Activated CD4-positive, alpha-beta memory T cell treated with anti-CD3 and anti-CD28 coated beads for 36 hours (primary cell): ENCODE data around the gene GNG7. TPM values are rescaled to one million over a fixed set of nuclear protein-coding genes. Genes with fewer than 3 reads are reported as not detected.
"Not testable (repeated sequence)": the region's sequence is repeated elsewhere in the genome, so short reads cannot be mapped to it uniquely, and the experiment has no call there.

Experiments used
- CTCF ChIA-PET: fragments of 350-600 bp; sonication (Branson Sonifier 250); formaldehyde crosslinking; loops from one replicate; lab custom pipeline; 2021; ENCODE audit warnings: antibody characterized with exemption, inconsistent platforms; lab: Charles Lee
- POLR2A ChIA-PET: fragments of 350-600 bp; sonication (Branson Sonifier 250); formaldehyde crosslinking; loops from one replicate; lab custom pipeline; 2021; ENCODE audit warnings: antibody characterized with exemption; lab: Charles Lee
- DNase-seq: peaks from one replicate; pipeline ENCODE4 v3.0.0-alpha.2; 2020
- H3K27ac Mint-ChIP-seq: one replicate; pipeline ENCODE4 v1.8.0; 2021; ENCODE audit warnings: mixed read lengths
- H3K27me3 Mint-ChIP-seq: one replicate; pipeline ENCODE4 v1.8.0; 2021; ENCODE audit warnings: mixed read lengths
- H3K36me3 Mint-ChIP-seq: one replicate; pipeline ENCODE4 v1.8.0; 2021; ENCODE audit warnings: mixed read lengths
- H3K4me1 Mint-ChIP-seq: one replicate; pipeline ENCODE4 v1.8.0; 2021; ENCODE audit warnings: low read depth, mixed read lengths
- H3K4me3 Mint-ChIP-seq: one replicate; pipeline ENCODE4 v1.8.0; 2021; ENCODE audit warnings: mild to moderate bottlenecking, mixed read lengths
- H3K9me3 Mint-ChIP-seq: one replicate; pipeline ENCODE4 v1.8.0; 2021; ENCODE audit warnings: mixed read lengths
- intact Hi-C: fragments of 100-400 bp; cut with micrococcal nuclease; formaldehyde crosslinking; loops from one replicate; pipeline ENCODE4 v1.15.1; 2023
- total RNA-seq, 2 experiments: library from RNA; stranded (reverse); gene quantifications; one replicate each; pipeline ENCODE4 v1.2.3, GENCODE V29; 2021

Gene GNG7
- total RNA-seq, 2 experiments from 2014 or later = 0.53 to 0.88 TPM

DNA sequence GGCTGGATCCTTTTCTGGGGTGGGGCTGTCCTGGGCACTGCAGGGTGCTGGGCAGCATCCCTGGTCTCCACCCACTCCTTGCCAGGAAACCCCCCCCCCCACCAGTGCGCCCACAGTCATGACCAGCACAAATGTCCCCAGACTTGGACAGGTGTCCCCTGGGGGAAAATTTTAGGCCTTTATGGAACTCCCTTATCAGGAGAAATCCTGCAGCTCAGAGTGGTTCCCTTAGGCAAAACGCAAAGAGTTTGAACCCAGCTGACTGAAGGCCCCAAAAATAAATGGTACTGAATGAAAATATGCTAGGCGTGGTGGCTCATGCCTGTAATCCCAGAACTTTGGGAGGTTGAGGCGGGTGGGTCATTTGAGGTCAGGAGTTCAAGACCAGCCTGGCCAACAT lies 174.8 kb downstream of the GNG7 start:
- POLR2A ChIA-PET = no interaction called here
- Mint-ChIP-seq H3K4me1 (peaks cover 5% of the 10 kb centered on the region), H3K36me3 (no peaks in the 10 kb centered on the region), H3K4me3 (no peak overlapping the region), H3K27me3 (no peaks in the 10 kb centered on the region), H3K9me3 (peaks cover 5% of the 10 kb centered on the region), H3K27ac (no peak overlapping the region)
- CTCF ChIA-PET = no interaction called here
- DNase-seq = no peak
- intact Hi-C loops = no loop called here

DNA sequence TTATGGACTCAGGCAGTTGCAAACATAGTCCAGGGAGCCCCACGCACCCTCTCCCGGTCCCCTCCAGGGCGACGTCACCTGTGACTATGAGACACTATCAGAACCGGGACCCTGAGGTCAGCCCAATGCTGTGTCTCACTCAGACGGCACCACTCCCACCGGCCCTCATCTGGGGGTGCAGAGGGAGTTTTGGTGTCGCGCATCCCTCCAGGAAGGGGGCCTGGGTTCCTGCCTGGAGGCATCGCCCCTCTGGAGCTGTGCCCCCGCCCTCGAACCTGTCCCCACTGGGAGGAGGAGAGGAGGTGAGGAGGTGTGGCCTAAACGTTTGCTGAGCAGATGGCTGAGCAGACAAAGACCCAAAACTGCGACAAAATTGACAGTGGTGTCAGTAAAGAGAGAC lies 175.3 kb downstream of the GNG7 start:
- Mint-ChIP-seq H3K4me3 (no peak overlapping the region), H3K27me3 (no peaks in the 10 kb centered on the region), H3K9me3 (peaks cover 1% of the 10 kb centered on the region), H3K4me1 (peaks cover under 1% of the 10 kb centered on the region), H3K27ac (no peak overlapping the region), H3K36me3 (no peaks in the 10 kb centered on the region)
- intact Hi-C loops = no loop called here
- CTCF ChIA-PET = no interaction called here
- DNase-seq = no peak
- POLR2A ChIA-PET = no interaction called here

DNA sequence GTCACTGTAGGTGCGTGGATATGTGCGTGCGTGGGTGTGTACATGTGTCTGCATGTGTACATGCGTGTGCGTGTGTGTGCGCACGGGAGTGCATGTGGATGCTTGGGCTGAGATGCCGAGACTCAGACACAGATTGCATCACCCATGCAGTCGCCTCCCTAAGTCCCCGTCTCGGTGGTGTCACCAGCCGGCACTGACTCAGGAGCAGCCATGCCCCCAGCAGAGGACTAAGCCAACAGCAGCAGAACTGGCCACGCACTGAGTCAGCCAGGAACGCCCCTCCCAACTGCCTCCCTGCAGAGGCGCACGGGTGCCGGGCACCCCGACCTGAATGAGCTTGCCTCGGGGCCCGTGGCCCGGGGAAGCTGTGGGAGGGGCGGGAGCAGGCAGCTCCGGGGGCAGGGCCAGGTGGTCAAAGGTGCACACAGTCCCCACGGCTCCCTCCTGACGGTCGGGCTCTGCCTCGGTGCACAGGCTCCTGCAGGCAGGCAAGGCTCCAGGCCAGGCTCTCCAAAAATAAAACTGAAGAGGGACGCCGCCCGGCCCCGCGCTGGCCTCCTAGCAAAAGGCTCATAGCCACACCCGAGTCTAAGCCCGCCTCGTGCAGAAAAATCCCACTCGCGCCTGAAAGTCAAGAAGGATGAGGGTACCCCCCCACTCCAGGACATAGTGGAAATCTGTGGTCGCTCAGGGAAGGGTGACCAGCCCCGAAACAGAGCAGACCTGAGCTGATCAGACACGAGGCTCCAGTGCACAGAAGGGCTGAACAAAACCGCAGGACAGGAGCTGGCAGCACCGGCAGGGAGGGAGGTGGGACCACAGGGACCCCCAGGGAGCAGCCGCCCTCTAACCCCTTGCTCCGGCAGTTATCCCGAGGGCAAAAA lies 177.4 kb downstream of the GNG7 start:
- intact Hi-C loops = no loop called here
- Mint-ChIP-seq H3K9me3 (no peaks in the 10 kb centered on the region), H3K4me3 (no peak overlapping the region), H3K27me3 (no peaks in the 10 kb centered on the region), H3K4me1 (no peaks in the 10 kb centered on the region), H3K27ac (no peak overlapping the region), H3K36me3 (no peaks in the 10 kb centered on the region)
- DNase-seq = no peak
- ChIA-PET POLR2A (no interaction called here), CTCF (no interaction called here)

DNA sequence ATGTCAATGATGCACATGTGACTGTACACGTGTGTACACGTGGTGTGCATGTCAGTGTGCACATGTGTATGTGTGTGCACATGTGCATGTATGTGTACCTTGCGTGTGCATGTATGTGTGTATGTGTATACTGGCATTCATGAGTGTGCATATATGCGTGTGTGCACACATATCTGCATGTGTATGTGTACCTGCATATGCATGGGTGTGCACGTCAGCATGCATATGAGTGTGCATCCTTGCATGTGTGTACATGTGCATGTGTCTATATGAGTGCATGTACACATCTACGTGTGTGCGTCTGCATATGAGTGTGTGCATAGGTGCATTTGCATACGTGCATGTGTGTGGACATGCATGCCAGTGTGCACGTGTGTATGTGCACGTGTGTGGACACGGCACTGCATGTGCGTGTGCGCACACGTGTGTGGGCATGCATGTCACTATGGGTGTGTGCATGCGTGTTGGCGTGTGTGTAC lies 178.1 kb downstream of the GNG7 start:
- H3K27me3 Mint-ChIP-seq = no peaks in the 10 kb centered on the region
- no peak overlapping the region for H3K27ac Mint-ChIP-seq
- CTCF ChIA-PET = no interaction called here
- no peaks in the 10 kb centered on the region for H3K9me3 Mint-ChIP-seq
- POLR2A ChIA-PET = no interaction called here
- no peak overlapping the region for H3K4me3 Mint-ChIP-seq
- H3K36me3 Mint-ChIP-seq = no peaks in the 10 kb centered on the region
- no peak for DNase-seq
- H3K4me1 Mint-ChIP-seq = no peaks in the 10 kb centered on the region
- intact Hi-C loops = no loop called here

DNA sequence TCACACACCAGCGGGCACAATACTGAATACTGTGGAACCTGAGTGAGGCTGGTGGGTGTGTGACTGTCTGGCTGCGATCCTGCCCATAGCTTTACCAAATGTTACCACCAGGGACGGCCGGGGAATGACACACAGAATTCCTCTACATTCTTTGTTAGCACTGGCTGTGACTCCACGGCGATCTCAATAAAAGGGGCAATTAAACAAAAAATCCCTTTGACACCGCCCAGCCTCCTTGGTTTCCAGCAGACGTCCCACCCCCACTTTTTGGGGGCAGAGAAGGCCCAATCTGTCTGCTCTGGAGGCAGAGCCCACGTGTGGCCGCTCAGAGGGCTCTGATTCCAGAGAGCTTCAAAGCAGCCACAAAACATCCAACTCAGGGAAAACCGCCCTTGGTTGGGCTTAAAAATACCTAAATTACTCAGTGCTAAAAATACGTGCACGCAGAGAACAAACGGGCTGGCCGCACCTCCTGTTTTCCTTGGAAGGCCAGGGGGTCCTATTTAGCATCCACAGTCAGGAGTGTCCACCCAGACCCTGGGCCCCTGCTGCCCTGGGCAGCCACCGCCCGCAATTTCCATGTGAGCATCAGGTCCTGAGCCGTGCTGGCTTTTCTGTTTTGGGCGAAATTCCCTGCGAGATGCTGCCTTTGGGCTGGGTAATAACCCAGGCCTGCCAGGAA lies 178.7 kb downstream of the GNG7 start:
- H3K4me1 Mint-ChIP-seq = no peaks in the 10 kb centered on the region
- H3K27ac Mint-ChIP-seq = no peak overlapping the region
- DNase-seq = no peak
- ChIA-PET POLR2A (no interaction called here), CTCF (interaction anchor here (0.5 kb wide), 1 partner anchor 75 kb away, joined by 3 read pairs; no protein-coding TSS in a partner anchor)
- no peak overlapping the region for H3K4me3 Mint-ChIP-seq
- H3K27me3 Mint-ChIP-seq = no peaks in the 10 kb centered on the region
- intact Hi-C loops = no loop called here
- no peaks in the 10 kb centered on the region for H3K9me3 Mint-ChIP-seq
- H3K36me3 Mint-ChIP-seq = no peaks in the 10 kb centered on the region

DNA sequence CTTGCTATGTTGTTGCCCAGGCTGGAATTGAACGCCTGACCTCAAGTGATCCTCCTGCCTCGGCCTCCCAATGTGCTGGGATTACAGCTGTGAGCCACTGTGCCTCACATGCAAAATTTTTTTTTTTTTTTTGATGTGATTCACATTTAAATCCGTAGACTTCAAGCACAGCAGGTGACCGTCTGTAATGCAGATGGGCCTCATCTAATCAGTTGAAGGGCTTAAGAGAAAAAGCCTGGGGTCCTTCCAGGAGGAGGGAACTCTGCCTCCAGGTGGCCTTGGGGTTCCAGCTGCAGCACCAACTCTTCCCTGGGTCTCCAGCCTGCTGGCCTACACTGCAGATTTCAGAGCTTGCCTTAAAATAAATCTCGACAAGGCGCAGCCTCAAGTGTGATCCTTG lies 183.0 kb downstream of the GNG7 start:
- ChIA-PET POLR2A (no interaction called here), CTCF (no interaction called here)
- Mint-ChIP-seq H3K27me3 (no peaks in the 10 kb centered on the region), H3K9me3 (no peaks in the 10 kb centered on the region), H3K4me3 (no peak overlapping the region), H3K27ac (no peak overlapping the region), H3K36me3 (no peaks in the 10 kb centered on the region), H3K4me1 (peaks cover 6% of the 10 kb centered on the region)
- intact Hi-C loops = no loop called here
- no peak for DNase-seq

DNA sequence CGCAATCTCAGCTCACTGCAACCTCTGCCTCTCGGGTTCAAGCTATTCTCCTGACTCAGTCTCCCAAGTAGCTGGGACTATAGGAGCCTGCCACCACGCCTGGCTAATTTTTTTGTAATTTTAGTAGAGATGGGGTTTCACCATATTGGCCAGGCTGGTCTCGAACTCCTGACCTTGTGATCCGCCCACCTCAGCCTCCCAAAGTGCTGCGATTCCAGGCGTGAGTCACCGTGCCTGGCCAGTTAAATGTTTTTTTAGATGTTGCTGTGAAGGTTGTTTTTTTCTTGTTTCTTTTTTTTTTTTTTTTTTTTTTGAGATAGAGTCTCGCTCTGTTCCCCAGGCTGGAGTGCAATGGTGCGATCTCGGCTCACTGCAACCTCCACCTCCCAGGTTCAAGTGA lies 183.6 kb downstream of the GNG7 start:
- H3K9me3 Mint-ChIP-seq, H3K4me1 Mint-ChIP-seq, H3K27me3 Mint-ChIP-seq, POLR2A ChIA-PET, H3K27ac Mint-ChIP-seq, DNase-seq, H3K36me3 Mint-ChIP-seq, CTCF ChIA-PET, intact Hi-C loops, H3K4me3 Mint-ChIP-seq: not testable (repeated sequence)

DNA sequence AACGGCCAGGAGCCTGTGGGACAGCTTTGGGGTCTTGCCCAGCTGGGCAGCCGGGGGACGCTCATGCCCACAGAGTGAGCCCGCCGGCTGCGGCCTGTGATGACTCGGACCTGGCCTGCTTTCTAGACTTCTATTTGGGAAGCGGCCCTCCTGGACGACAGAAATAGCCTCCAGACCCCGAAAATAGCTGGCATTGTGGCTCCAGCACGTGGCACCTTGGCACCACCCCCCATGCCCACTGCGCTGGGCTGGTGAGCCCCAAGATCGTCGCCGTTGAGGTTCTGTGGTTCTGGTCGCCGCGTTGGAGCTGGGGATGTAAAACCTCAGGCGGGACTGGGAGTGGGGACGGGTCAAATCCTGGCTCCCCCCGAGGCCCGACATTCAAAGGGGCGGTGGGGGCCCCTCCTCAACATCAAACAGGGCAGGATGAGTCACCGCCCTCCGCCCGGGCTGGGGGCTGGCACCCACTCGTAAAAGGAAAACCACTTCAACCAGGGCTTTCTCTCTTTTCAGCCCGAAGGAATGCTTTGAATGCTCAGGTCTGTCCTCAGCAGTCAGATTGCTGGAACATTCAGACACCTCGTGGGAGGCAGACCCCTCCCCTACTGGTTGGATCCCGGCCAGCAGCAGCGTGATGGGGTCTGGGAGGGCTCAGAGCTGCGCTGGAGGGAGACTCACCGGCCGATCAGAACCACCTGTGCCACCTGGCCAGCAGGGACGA lies 184.5 kb downstream of the GNG7 start:
- DNase-seq = no peak
- no peak overlapping the region for H3K27ac Mint-ChIP-seq
- no peak overlapping the region for H3K4me3 Mint-ChIP-seq
- H3K27me3 Mint-ChIP-seq = no peaks in the 10 kb centered on the region
- POLR2A ChIA-PET = no interaction called here
- H3K4me1 Mint-ChIP-seq = peaks cover 6% of the 10 kb centered on the region
- H3K36me3 Mint-ChIP-seq = no peaks in the 10 kb centered on the region
- no peaks in the 10 kb centered on the region for H3K9me3 Mint-ChIP-seq
- intact Hi-C loops = no loop called here
- CTCF ChIA-PET = no interaction called here

DNA sequence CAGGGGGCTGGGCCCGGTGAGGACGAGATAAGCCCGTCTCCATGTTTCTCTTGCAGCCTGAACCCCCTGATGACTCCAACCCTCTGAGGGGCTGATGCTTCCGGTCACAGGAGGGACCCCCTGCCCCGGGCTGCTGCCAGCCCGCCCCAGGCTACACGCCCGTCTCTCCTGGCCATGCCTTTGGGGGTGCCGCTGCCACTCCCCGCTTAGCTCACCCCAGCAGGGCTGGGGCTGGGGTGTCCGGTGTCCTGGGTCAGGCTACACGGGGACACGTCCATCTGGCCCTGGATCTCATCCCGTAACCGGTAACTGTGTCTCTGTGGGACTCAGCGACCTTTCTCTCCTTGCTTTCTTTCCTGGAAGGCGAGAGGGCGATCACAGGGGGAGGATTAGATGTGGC lies 185.8 kb downstream of the GNG7 start:
- ChIA-PET CTCF (interaction anchor here (0.6 to 1.6 kb wide), 2 partner anchors 94 to 383 kb away, joined by 4 to 5 read pairs; no protein-coding TSS in a partner anchor), POLR2A (no interaction called here)
- H3K27ac Mint-ChIP-seq = no peak overlapping the region
- intact Hi-C loops = no loop called here
- no peaks in the 10 kb centered on the region for H3K27me3 Mint-ChIP-seq
- H3K36me3 Mint-ChIP-seq = no peaks in the 10 kb centered on the region
- no peak overlapping the region for H3K4me3 Mint-ChIP-seq
- peaks cover 6% of the 10 kb centered on the region for H3K4me1 Mint-ChIP-seq
- no peaks in the 10 kb centered on the region for H3K9me3 Mint-ChIP-seq
- no peak for DNase-seq

DNA sequence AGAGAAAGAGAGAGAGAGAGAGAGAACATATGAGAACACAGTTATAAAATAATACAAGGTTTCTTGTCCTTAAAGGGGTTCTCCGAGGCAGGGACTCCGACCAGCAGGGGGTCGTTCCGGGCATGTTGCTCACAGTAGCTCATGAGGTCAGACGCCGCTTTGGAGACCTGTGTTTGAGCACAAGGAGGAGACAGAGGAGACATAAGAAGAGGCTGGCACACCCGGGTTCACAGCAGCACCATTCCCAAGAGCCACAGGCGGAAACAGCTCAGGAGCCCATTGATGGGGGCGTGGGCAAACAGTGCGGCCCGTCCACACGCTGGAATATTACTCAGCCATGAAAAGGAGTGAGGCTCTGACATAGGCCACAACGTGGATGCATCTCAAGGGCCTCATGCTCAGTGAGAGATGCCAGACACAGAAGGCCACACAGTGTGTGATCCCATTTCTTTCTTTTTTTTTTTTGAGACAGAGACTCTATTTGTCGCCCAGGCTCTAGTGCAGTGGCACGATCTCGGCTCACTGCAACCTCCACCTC lies 187.4 kb downstream of the GNG7 start:
- intact Hi-C loops = no loop called here
- Mint-ChIP-seq H3K4me3 (no peak overlapping the region), H3K27ac (no peak overlapping the region), H3K9me3 (no peaks in the 10 kb centered on the region), H3K4me1 (peaks cover 6% of the 10 kb centered on the region), H3K27me3 (no peaks in the 10 kb centered on the region), H3K36me3 (no peaks in the 10 kb centered on the region)
- DNase-seq = no peak
- ChIA-PET CTCF (no interaction called here), POLR2A (no interaction called here)

DNA sequence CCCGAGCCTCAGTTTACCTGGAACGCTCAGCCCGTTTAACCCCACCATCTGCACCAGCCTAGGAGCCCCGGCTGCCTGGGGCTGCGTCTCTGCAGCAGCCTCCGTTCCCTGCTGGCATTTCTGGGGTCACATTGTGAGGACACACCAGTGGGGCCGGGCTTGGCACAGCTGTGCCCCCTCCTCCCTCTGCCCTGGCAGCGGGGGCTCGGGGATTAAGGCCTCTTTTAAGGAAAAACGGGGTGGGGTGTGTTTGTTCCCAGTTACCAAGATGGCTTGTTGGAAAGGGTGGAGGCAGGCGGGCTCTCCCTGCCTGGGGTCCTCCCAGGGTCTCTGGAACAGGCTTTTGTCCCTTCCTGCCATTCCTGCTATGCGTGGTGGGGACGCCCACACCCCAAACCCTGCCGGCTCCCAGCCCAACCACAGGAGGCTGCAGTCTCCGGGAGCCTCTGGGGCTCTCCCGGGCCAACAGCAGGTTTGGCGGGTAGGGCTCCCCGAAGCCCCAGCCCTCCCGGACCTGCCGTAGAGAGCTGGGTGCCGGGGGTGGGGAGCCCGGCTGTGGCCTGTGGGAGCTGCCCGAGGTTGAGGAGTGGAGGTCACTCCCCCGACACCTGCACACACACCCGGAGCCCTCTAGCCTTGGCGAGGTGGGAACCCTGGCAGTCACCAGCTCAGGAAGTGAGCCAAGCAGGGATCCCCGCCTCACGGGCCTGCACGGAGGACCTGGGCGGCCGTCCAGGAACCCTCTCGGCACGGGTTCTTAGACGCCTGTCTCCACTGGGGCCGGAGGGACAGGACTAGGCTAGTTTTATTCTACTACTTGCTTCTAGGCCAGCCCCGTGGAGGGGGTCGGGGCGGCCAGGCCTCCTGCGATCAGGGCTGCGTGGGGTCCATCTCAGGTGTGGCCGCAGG lies 189.7 kb downstream of the GNG7 start:
- Mint-ChIP-seq H3K4me1 (peaks cover 5% of the 10 kb centered on the region), H3K36me3 (no peaks in the 10 kb centered on the region), H3K27me3 (no peaks in the 10 kb centered on the region), H3K27ac (no peak overlapping the region), H3K4me3 (no peak overlapping the region), H3K9me3 (no peaks in the 10 kb centered on the region)
- ChIA-PET POLR2A (no interaction called here), CTCF (no interaction called here)
- DNase-seq = no peak
- intact Hi-C loops = no loop called here
